ENCODE data around the gene DDX39A. TPM values are rescaled to one million over a fixed set of nuclear protein-coding genes. Genes with fewer than 3 reads are reported as not detected.

DDX39A gene
- total RNA-seq, 2 experiments from 2014 or later: 300 to 306 TPM

DNA sequence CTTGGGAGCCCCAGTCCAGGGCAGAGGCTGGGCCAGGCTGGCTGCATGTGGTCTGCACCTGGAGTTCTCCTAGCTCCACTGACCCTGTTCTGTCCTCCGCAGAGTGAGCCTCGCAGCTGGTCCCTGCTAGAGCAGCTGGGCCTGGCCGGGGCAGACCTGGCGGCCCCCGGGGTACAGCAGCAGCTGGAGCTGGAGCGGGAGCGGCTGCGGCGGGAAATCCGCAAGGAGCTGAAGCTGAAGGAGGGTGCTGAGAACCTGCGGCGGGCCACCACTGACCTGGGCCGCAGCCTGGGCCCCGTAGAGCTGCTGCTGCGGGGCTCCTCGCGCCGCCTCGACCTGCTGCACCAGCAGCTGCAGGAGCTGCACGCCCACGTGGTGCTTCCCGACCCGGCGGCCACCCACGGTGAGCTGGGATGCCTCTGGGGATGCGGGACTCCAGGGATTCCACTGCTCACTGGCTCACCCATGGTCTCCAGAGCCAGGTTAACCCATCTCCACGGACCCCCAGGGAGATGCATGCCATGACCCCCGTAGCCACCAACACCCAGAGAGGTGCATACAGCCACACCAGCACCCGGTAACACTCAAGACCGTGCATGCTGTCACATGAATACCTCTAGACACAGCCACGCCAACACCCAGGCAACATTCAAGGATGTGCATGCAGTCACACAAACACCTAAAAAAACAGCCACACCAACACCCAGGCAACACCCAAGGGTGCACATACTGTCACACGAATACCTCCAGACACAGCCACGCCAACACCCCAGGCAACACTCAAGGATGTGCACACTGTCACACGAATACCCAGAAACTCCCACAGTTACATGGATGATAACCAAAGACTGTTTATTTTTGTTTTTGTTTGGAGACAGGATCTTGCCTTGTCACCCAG, 22.1 kb upstream of the DDX39A start:
- Mint-ChIP-seq H3K4me3 (peak overlapping the region; percentile 88), H3K27ac (no peak overlapping the region), H3K4me1 (peaks cover 44% of the 10 kb centered on the region), H3K9me3 (no peaks in the 10 kb centered on the region), H3K36me3 (peaks cover 30% of the 10 kb centered on the region), H3K27me3 (no peaks in the 10 kb centered on the region)
- DNase-seq: no peak

GRCh38 chr19:14440049-14440448, 20.9 kb upstream of the DDX39A start:
- peak; percentile 83 for DNase-seq
- no peaks in the 10 kb centered on the region for H3K9me3 Mint-ChIP-seq
- peak overlapping the region; percentile 91 for H3K27ac Mint-ChIP-seq
- H3K36me3 Mint-ChIP-seq: peaks cover 34% of the 10 kb centered on the region
- H3K4me1 Mint-ChIP-seq: peaks cover 48% of the 10 kb centered on the region
- H3K27me3 Mint-ChIP-seq: no peaks in the 10 kb centered on the region
- peak overlapping the region; percentile 88 for H3K4me3 Mint-ChIP-seq

DNA sequence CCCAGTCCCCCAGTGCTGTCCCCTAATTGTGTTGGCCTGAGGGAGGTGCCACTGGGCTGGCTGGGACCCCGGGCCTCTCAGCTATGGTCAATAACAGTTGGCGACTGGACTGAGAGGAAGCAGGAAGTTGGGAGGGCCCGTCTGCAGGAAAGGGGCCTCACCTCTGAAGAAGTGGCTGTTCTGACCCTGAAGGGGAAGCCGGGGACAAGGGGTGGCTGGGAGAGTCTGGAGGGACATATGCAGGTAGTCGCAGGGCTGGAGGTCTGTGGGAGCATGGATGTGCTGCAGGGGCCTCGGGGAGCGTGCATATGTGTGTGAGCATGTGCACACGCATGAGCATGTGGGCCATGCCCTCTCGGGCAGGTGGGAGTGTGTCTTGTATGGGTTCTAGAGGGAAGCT, 19.9 kb upstream of the DDX39A start:
- Mint-ChIP-seq H3K4me1 (peaks cover 52% of the 10 kb centered on the region), H3K36me3 (peaks cover 32% of the 10 kb centered on the region), H3K27ac (peak overlapping the region; percentile 91), H3K4me3 (peak overlapping the region; percentile 88), H3K27me3 (no peaks in the 10 kb centered on the region), H3K9me3 (no peaks in the 10 kb centered on the region)
- no peak for DNase-seq

DNA sequence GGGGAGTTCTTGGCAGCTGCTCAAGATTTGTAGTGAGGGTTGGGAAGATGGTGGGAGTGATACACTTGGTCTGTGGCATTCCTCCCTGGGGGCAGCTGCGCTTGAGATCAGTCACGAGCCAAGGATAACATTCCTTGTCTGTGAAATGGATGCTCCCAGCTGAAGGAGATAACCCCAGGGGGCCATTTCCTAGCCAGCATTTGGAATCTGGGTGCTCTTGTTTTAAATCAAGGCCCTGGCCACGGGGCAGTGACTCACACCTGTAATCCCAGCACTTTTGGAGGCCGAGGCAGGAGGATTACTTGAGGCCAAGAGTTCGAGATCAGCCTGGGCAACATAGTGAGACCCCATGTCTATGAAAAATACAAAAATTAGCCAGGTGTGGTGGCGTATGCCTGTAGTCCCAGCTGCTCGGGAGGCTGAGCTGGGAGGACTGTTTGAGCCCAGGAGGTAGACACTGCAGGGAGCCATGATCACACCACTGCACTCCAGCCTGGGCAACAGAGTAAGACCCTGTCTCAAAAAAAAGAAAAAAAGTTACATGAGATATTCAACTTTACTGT, 18.5 kb upstream of the DDX39A start:
- no peak overlapping the region for H3K4me3 Mint-ChIP-seq

DNA sequence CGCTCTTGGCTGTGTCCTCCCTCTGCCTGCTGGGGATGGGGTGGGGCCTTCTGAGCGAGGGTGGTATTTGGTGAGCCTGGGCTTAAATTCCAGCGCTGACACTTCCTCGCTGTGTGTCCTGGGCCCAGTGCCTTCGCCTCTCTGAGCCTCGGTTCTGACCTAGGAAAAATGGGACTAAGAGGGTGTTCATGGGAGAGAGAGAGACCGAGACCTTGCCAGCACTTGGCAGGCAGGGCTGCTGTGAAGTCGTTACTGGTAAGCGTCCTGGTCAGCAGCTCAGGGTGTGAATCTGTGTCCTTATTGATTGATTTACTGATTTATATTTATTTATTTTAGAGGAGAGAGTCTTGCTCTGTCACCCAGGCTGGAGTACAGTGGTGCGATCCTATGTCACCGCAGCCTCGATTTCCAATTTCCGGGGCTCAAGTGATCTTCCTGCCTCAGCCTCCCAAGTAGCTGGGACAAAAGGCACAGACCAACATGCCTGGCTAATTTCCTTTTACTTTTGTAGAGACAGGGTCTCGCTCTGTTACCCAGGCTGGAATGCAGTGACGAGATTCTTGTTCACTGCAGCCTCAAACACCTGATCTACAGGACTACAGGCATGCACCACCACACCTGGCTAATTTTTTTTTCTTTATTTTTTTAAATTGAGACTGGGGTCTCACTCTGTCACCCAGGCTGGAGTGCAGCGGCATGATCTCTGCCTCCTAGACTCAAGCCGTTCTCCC, 16.3 kb upstream of the DDX39A start:
- peaks cover 13% of the 10 kb centered on the region for H3K36me3 Mint-ChIP-seq
- peaks cover 49% of the 10 kb centered on the region for H3K4me1 Mint-ChIP-seq
- H3K4me3 Mint-ChIP-seq: peak overlapping the region; percentile 77
- DNase-seq: no peak
- no peak overlapping the region for H3K27ac Mint-ChIP-seq
- H3K9me3 Mint-ChIP-seq: no peaks in the 10 kb centered on the region
- no peaks in the 10 kb centered on the region for H3K27me3 Mint-ChIP-seq

More for the DNA sequence above, 18.5 kb upstream of the DDX39A start:
- Mint-ChIP-seq H3K27me3 (no peaks in the 10 kb centered on the region), H3K4me1 (peaks cover 50% of the 10 kb centered on the region), H3K9me3 (no peaks in the 10 kb centered on the region), H3K36me3 (peaks cover 23% of the 10 kb centered on the region), H3K27ac (peak overlapping the region; percentile 42)
- no peak for DNase-seq

- H3K27ac Mint-ChIP-seq: peak overlapping the region; percentile 73
- peak; percentile 62 for DNase-seq
- no peaks in the 10 kb centered on the region for H3K9me3 Mint-ChIP-seq
- peaks cover 42% of the 10 kb centered on the region for H3K4me1 Mint-ChIP-seq
- H3K36me3 Mint-ChIP-seq: peaks cover 7% of the 10 kb centered on the region
- H3K27me3 Mint-ChIP-seq: no peaks in the 10 kb centered on the region
- H3K4me3 Mint-ChIP-seq: peak overlapping the region; percentile 77
These were observed 15.6 kb upstream of the DDX39A start for GRCh38 chr19:14434543-14435319.

- H3K27ac Mint-ChIP-seq: peak overlapping the region; percentile 66
- no peaks in the 10 kb centered on the region for H3K27me3 Mint-ChIP-seq
- H3K9me3 Mint-ChIP-seq: no peaks in the 10 kb centered on the region
- DNase-seq: peak; percentile 50
- H3K4me1 Mint-ChIP-seq: peaks cover 35% of the 10 kb centered on the region
- H3K36me3 Mint-ChIP-seq: peaks cover 7% of the 10 kb centered on the region
- H3K4me3 Mint-ChIP-seq: peak overlapping the region; percentile 77
These were observed 14.7 kb upstream of the DDX39A start for GRCh38 chr19:14433554-14434501.

DNA sequence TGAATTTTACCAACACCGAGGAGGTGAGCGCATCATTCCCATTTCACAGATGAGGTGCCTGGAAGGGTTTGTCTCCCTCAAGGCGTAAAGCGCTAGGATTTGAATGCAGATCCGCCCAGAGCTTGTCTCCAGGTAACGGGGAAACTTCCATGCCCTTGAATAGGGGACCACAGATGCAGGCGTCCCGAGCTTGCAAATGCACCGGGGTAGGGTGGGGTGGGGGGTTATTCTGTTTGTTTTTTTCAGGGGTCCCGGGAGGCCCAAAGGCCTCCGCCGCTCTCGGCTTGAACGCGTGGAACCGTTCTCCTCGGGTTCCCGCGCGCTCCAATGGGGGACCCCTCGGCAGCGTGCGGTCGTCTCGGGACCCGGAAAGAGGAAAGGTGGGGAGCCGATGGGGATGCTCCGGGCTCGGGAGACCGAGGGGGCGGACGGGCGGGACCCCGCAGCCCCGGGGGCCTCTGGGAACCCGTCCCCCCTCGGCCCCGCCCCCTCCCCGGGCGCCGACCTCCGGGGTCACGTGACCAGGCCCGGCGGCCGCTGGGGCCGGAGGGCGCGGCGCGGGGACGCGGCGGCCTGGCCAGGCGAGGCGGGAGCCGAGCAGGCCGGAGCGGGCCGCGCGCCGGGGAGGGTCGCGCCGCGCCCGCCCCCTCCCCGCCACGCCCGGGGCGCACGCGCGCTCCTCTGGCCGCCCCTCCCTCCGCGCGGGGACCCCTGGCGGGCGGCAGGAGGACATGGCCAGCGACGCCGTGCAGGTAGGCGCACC, 13.8 kb upstream of the DDX39A start, which contains the start of gene PKN1:
PKN1 (plus strand) TSS at position 516 of the 763 bp plus-strand sequence; CDS start at position 732, 216 bp downstream.
- H3K9me3 Mint-ChIP-seq: no peaks in the 10 kb centered on the region
- peak; percentile 74 for DNase-seq
- H3K36me3 Mint-ChIP-seq: peaks cover 7% of the 10 kb centered on the region
- no peaks in the 10 kb centered on the region for H3K27me3 Mint-ChIP-seq
- peaks cover 27% of the 10 kb centered on the region for H3K4me1 Mint-ChIP-seq
- peak within 1 kb of the TSS; percentile 84 for H3K4me3 Mint-ChIP-seq
- peak within 1 kb of the TSS; percentile 84 for H3K27ac Mint-ChIP-seq

GRCh38 chr19:14430712-14431111, 11.6 kb upstream of the DDX39A start:
- H3K4me3 Mint-ChIP-seq: no peak overlapping the region
- peaks cover 7% of the 10 kb centered on the region for H3K36me3 Mint-ChIP-seq
- peaks cover 19% of the 10 kb centered on the region for H3K4me1 Mint-ChIP-seq
- DNase-seq: no peak
- H3K9me3 Mint-ChIP-seq: no peaks in the 10 kb centered on the region
- H3K27ac Mint-ChIP-seq: no peak overlapping the region
- no peaks in the 10 kb centered on the region for H3K27me3 Mint-ChIP-seq

GRCh38 chr19:14428882-14429416, 9.8 kb upstream of the DDX39A start:
- no peak for DNase-seq
- Mint-ChIP-seq H3K36me3 (no peaks in the 10 kb centered on the region), H3K4me1 (peaks cover 7% of the 10 kb centered on the region), H3K4me3 (no peak overlapping the region), H3K9me3 (no peaks in the 10 kb centered on the region), H3K27me3 (no peaks in the 10 kb centered on the region), H3K27ac (no peak overlapping the region)

DNA sequence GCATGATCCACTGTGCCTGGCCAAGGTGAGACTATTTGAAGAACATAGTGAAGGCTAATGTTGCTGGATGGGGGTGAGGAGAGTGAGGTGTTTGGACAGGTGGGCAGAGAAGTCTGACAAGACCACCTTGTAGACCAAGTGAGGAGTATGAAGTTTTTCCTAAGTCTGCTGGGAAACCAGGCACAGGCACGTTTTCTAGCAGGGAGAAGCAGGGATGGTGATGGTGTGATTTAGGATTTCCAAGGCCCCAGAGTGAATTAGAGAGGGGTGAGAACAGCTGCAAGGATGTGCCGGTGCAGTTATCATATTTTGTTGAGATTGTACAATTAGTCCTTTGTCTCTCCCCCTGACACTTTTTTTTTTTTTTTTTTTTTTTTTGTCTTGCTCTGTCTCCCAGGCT, 8.3 kb upstream of the DDX39A start:
- H3K36me3 Mint-ChIP-seq: no peaks in the 10 kb centered on the region
- peaks cover 5% of the 10 kb centered on the region for H3K4me1 Mint-ChIP-seq
- H3K4me3 Mint-ChIP-seq: no peak overlapping the region
- H3K9me3 Mint-ChIP-seq: no peaks in the 10 kb centered on the region
- DNase-seq: no peak
- no peaks in the 10 kb centered on the region for H3K27me3 Mint-ChIP-seq
- no peak overlapping the region for H3K27ac Mint-ChIP-seq

- H3K4me1 Mint-ChIP-seq: no peaks in the 10 kb centered on the region
- H3K27me3 Mint-ChIP-seq: no peaks in the 10 kb centered on the region
- no peak for DNase-seq
- no peak overlapping the region for H3K4me3 Mint-ChIP-seq
- no peaks in the 10 kb centered on the region for H3K9me3 Mint-ChIP-seq
- no peaks in the 10 kb centered on the region for H3K36me3 Mint-ChIP-seq
- H3K27ac Mint-ChIP-seq: no peak overlapping the region
These were observed 6.6 kb upstream of the DDX39A start for GRCh38 chr19:14425696-14426138.

DNA sequence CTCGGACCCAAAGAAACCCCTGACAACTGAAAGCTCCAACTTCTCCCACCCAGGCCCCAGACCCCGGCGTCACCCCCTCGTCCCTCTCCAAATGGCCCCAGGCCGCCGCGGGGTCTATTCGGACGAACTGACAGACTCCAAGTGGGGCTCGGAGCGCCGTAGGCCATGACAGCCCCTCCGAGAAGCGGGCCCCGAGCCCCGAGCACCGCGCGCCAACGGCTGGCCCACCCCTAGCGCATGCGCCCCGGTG, 360 bp downstream of the DDX39A start:
- Mint-ChIP-seq H3K4me3 (peak overlapping the region; percentile 100), H3K4me1 (peaks cover 35% of the 10 kb centered on the region), H3K27me3 (peaks cover 7% of the 10 kb centered on the region), H3K27ac (peak overlapping the region; percentile 99), H3K9me3 (no peaks in the 10 kb centered on the region), H3K36me3 (peaks cover 42% of the 10 kb centered on the region)
- DNase-seq: peak; percentile 90

Data from activated naive CD8-positive, alpha-beta T cell treated with anti-CD3 and anti-CD28 coated beads for 36 hours (primary cell).